Psoas muscle (tissue), 8 donors: ENCODE data around the gene IL10RA. TPM values are rescaled to one million over a fixed set of nuclear protein-coding genes. Genes with fewer than 3 reads are reported as not detected.

Source experiments
- ATAC-seq, 4 donors: fragments of 200-7000 bp; cut with Tn5 transposase; one replicate each; pipeline ENCODE4 v1.9.1; 2020; ENCODE audit warnings: moderate library complexity in 3 of 4, mild to moderate bottlenecking in 2 of 4
- DNase-seq, 2 donors: peaks; one replicate each; pipeline ENCODE4 v3.0.0-alpha.2; 2020
- H3K27ac ChIP-seq: fragments of 200-600 bp; one replicate; pipeline ENCODE4 v1.8.0; 2022
- H3K27me3 ChIP-seq, 3 donors: fragments of 200-600 bp in 1 of 3; one replicate each; pipeline versions ENCODE4 v1.6.1 to v1.8.0; 2013 to 2022; ENCODE audit warnings: low read length in 2 of 3, mild to moderate bottlenecking in 2 of 3, moderate library complexity in 1 of 3; ENCODE audit not compliant: insufficient read depth in 3 of 3
- H3K36me3 ChIP-seq, 2 donors: fragments of 200-600 bp in 1 of 2; one replicate each; pipeline versions ENCODE4 v1.6.1 to v1.8.0; 2013 to 2022; ENCODE audit warnings: low read depth in 1 of 2, mild to moderate bottlenecking in 1 of 2, moderate library complexity in 1 of 2; ENCODE audit not compliant: insufficient read depth in 1 of 2
- H3K4me1 ChIP-seq: fragments of 200-600 bp; one replicate; pipeline ENCODE4 v1.8.0; 2022
- H3K4me3 ChIP-seq: fragments of 200-600 bp; one replicate; pipeline ENCODE4 v1.8.0; 2022; ENCODE audit warnings: mild to moderate bottlenecking
- H3K9me3 ChIP-seq: fragments of 200-600 bp; one replicate; pipeline ENCODE4 v1.8.0; 2022
- WGBS, 3 donors: extraction: QIAGEN DNeasy Blood & Tissue Kit; methylation state at CpG; one replicate each; pipeline versions ENCODE4 v1.1.6 to v1.1.7; 2013; 5-methylcytosine and 5-hydroxymethylcytosine counted together
- intact Hi-C, 2 donors: fragments of 100-400 bp; cut with DNase I; formaldehyde crosslinking; loops; one replicate each; pipeline versions ENCODE4 v1.11.0 to v1.14.2; 2022
- polyA plus RNA-seq, 3 donors: library from polyadenylated mRNA; stranded (reverse); fragments of 200-250 nt; gene quantifications; one replicate each; pipeline ENCODE4 v1.2.3, GENCODE V29; 2013
- total RNA-seq, 4 donors: library from RNA; stranded (reverse); fragmentation: NEBNext Ultra II Directional in 2 of 4; extraction: Animal tissue kit (Norgen Biotek cat#: 25700) in 2 of 4; gene quantifications; one replicate each; pipeline versions ENCODE4 v1.2.1 to v1.2.4, GENCODE V29; 2021 to 2023
- TF ChIP-seq, protein P1 (sequence below): fragments of 200-600 bp; IDR thresholded peaks from one replicate; pipeline ENCODE4 v1.8.0; 2022; ENCODE audit warnings: antibody characterized with exemption
- donor health status: healthy with polysubstance abuse.
- donor health status: DM: no; HTN: no; CAD: no; lungs with moderate emphysema.
- donor health status: Bipolar disorder and iron deficiency.
- donor health status: healthy.
- donor health status: DM: yes; HTN: yes; CAD: no.
- donor health status: DM: no; HTN: no; CAD: no.
- donor health status: DM: no; HTN: no; CAD: no.
- donor health status: DM: yes; HTN: yes; CAD: no.

The IL10RA gene
- total and polyA plus RNA-seq, 7 donors, result 0.39 to 3.9 (median 1.1) TPM

- Histone ChIP-seq H3K4me3 (no peak overlapping the region), H3K9me3 (peaks cover 6% of the 10 kb centered on the region), H3K4me1 (no peaks in the 10 kb centered on the region), H3K27me3 (no peaks in the 10 kb centered on the region), H3K36me3 (no peaks in the 10 kb centered on the region), H3K27ac (no peak overlapping the region)
- DNase-seq (no peak), ATAC-seq (no peak)
- intact Hi-C loops, result no loop called here
- 52 to 78% (median 65%) methylated on average over 1 of the region's 1 CpG for WGBS, 3 donors
- TF ChIP-seq, protein P1, sequence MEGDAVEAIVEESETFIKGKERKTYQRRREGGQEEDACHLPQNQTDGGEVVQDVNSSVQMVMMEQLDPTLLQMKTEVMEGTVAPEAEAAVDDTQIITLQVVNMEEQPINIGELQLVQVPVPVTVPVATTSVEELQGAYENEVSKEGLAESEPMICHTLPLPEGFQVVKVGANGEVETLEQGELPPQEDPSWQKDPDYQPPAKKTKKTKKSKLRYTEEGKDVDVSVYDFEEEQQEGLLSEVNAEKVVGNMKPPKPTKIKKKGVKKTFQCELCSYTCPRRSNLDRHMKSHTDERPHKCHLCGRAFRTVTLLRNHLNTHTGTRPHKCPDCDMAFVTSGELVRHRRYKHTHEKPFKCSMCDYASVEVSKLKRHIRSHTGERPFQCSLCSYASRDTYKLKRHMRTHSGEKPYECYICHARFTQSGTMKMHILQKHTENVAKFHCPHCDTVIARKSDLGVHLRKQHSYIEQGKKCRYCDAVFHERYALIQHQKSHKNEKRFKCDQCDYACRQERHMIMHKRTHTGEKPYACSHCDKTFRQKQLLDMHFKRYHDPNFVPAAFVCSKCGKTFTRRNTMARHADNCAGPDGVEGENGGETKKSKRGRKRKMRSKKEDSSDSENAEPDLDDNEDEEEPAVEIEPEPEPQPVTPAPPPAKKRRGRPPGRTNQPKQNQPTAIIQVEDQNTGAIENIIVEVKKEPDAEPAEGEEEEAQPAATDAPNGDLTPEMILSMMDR, result no peak
Measured at GRCh38 chr11:117960406-117960805, 25.8 kb upstream of the IL10RA start.

GRCh38 chr11:117961896-117962295 is 24.3 kb upstream of the IL10RA start:
- TF ChIP-seq, protein P1, result no peak

GRCh38 chr11:117962826-117963225 is 23.4 kb upstream of the IL10RA start:
- H3K4me3 ChIP-seq, result no peak overlapping the region
- no peaks in the 10 kb centered on the region for H3K4me1 ChIP-seq
- no peaks in the 10 kb centered on the region for H3K36me3 ChIP-seq
- H3K27me3 ChIP-seq, result no peaks in the 10 kb centered on the region
- intact Hi-C loops, result no loop called here
- DNase-seq (no peak), ATAC-seq (no peak)
- TF ChIP-seq, protein P1, result no peak
- H3K27ac ChIP-seq, result no peak overlapping the region
- no peaks in the 10 kb centered on the region for H3K9me3 ChIP-seq
- 90 to 94% (median 93%) methylated on average over 3 of the region's 3 CpGs for WGBS, 3 donors

More at GRCh38 chr11:117961896-117962295, 24.3 kb upstream of the IL10RA start:
- no peak for DNase-seq
- H3K9me3 ChIP-seq, result peaks cover 6% of the 10 kb centered on the region
- H3K4me1 ChIP-seq, result no peaks in the 10 kb centered on the region
- H3K27ac ChIP-seq, result no peak overlapping the region
- no peak overlapping the region for H3K4me3 ChIP-seq
- no peak for ATAC-seq
- H3K27me3 ChIP-seq, result no peaks in the 10 kb centered on the region
- intact Hi-C loops, result no loop called here
- no peaks in the 10 kb centered on the region for H3K36me3 ChIP-seq
- WGBS, 3 donors, result 77 to 82% (median 79%) methylated on average over 10 of the region's 10 CpGs

DNA sequence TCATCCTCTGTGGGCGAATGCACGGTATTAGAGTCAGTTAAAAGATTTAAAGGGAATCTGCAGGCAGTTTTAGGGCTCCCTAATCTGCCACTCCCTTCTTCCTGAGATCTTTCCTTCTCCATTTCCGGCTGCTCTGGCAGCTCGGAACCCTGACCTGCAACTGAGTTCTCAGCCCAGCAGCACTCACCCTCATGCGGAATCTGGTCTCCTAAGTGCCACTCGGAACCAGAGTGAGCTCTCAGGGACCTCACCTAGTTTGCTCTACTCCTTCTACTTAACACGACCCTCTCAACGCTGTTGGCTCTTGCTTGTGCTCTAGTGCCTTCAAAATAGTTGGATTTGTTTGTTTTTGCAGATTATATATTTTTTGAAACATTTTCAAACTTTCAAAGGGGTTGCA is 19.3 kb upstream of the IL10RA start:
- WGBS, 3 donors, result 65 to 71% (median 66%) methylated on average over 8 of the region's 8 CpGs
- no peaks in the 10 kb centered on the region for H3K36me3 ChIP-seq
- H3K4me3 ChIP-seq, result no peak overlapping the region
- intact Hi-C loops, result no loop called here
- no peak for ATAC-seq
- H3K4me1 ChIP-seq, result no peaks in the 10 kb centered on the region
- no peaks in the 10 kb centered on the region for H3K27me3 ChIP-seq
- DNase-seq, result no peak
- H3K27ac ChIP-seq, result no peak overlapping the region
- no peaks in the 10 kb centered on the region for H3K9me3 ChIP-seq
- TF ChIP-seq, protein P1, result no peak

DNA sequence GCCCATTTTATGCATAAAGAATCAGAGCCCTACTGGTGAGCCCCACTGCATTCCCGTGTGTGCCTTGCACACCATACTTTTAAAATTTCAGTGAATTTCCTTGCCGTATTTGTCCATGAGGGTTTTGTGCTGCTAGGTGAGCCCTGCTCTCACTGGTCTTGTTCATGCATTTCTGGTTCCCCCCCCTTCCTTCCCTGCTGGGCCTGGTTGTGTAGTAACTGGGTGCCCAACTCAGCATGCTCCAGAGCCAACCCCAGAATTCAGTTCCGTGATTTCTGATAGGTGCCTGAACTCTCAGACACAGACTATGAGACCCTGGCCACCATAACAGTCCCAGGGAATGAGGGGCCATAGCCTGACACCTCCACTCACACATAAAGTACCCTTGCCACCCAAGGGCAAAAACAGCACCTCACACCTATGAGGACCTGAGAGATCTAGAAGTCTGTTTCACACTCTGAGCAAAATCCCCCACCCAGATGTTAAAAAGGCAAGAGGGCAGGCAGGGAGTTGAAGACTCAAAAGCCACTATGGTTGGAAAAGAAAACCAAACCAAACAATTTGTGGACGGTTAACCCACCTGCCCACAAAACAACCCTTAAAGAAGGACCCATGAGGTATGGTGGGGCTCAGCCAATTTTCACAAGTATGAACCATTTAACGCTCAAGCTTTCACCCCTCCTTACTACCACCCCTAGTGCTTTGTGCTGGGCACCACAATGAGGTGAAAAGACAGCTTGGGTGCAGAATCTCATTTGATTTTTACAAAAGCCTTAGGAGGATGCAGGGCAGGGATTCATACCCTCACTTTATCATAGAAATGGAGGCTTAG is 16.8 kb upstream of the IL10RA start:
- no peak overlapping the region for H3K27ac ChIP-seq
- no peak for DNase-seq

More for the DNA sequence above, 16.8 kb upstream of the IL10RA start:
- Histone ChIP-seq H3K36me3 (no peaks in the 10 kb centered on the region), H3K4me1 (no peaks in the 10 kb centered on the region), H3K9me3 (no peaks in the 10 kb centered on the region), H3K27me3 (no peaks in the 10 kb centered on the region), H3K4me3 (no peak overlapping the region)
- WGBS, 3 donors, result 83 to 92% (median 89%) methylated on average over 5 of the region's 5 CpGs
- TF ChIP-seq, protein P1, result no peak
- ATAC-seq, result no peak
- intact Hi-C loops, result no loop called here
